Activated T-cell treated with anti-CD3 and anti-CD28 coated beads, Interleukin-2, amount 50 U/mL, for 72 hours (primary cell): ENCODE results near the gene GPC5. TPM values are rescaled to one million over a fixed set of nuclear protein-coding genes. Genes with fewer than 3 reads are reported as not detected.

Experiments used
- ATAC-seq, 2 donors: fragments of 150-1000 bp; cut with Tn5 transposase; replicated peaks in 1 of 2; 2 replicates each; pipeline ENCODE4 v1.10.0; 2021; ENCODE audit warnings: moderate library complexity in 2 of 2, mild to moderate bottlenecking in 1 of 2
- DNase-seq, 2 donors: peaks; one replicate each; pipeline ENCODE4 v3.0.0; 2021 to 2022; ENCODE audit warnings: mixed read lengths in 1 of 2
- H3K27ac Mint-ChIP-seq: one replicate; pipeline ENCODE4 v1.8.0; 2022; ENCODE audit warnings: mild to moderate bottlenecking, moderate library complexity, mixed read lengths
- H3K27me3 Mint-ChIP-seq: one replicate; pipeline ENCODE4 v1.8.0; 2022; ENCODE audit warnings: low read depth, mixed read lengths
- H3K36me3 Mint-ChIP-seq, 2 donors: one replicate each; pipeline ENCODE4 v1.8.0; 2022; ENCODE audit warnings: mixed read lengths in 2 of 2, mild to moderate bottlenecking in 1 of 2; ENCODE audit not compliant: insufficient read depth in 2 of 2
- H3K4me1 Mint-ChIP-seq: one replicate; pipeline ENCODE4 v1.8.0; 2022; ENCODE audit warnings: low read depth, mixed read lengths
- H3K4me3 Mint-ChIP-seq, 2 donors: one replicate each; pipeline ENCODE4 v1.8.0; 2022; ENCODE audit warnings: mild to moderate bottlenecking in 2 of 2, mixed read lengths in 2 of 2, moderate library complexity in 2 of 2
- H3K9me3 Mint-ChIP-seq, 2 donors: one replicate each; pipeline ENCODE4 v1.8.0; 2022; ENCODE audit warnings: mixed read lengths in 2 of 2
- total RNA-seq, 2 donors: library from RNA; stranded (reverse); gene quantifications; one replicate each; pipeline ENCODE4 v1.2.3, GENCODE V29; 2022

GPC5 gene
- total RNA-seq, 2 donors from 2014 or later: 0.14 TPM; not detected in 1

DNA sequence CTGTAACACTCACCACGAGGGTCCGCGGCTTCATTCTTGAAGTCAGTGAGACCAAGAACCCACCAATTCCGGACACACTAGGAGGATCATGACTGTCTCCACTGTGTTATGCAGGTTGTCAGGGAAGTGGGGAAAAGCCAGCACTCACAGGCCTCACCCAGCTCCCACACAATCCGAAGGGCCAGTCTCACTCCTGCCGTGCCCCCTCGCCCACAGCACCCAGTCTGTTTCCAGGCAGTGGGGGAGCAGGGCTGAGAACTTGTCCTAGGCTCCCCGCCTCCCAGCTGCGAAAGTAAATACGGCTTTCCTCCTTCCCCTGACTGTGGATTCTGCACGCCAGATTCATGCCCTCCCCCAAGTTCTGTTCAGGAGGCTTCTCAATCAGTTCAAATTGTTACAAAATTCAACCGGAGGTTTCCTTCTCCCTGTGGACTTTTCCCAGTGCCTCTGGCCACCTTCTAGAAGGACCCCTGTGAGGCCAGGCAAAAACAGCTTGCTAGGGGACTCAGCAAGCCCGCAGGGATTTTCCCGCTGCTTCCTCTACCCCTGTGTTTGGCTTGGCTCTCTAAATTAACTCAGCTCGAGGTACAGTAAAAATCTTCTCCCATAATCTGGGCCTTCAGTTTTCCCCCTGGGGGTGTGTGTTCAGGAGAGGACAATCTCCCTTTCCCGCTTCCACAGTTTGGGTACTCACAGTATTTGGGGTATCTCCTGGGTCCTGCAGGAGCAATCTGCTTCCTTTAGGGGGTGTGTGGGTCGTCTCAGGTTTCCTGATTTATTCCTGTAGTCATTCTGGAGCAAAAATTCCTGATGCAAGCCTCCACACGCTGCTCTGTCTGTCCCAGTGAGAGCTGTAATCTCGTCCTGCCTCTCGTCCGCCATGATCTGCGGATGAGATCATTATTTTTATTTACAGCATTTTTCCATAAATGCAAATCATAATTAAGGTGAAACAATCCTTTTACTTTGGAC is 899.8 kb downstream of the GPC5 start:
- Mint-ChIP-seq H3K36me3 (no peaks in the 10 kb centered on the region), H3K9me3 (peaks cover 7 to 10% of the 10 kb centered on the region in 2 donors), H3K4me1 (no peaks in the 10 kb centered on the region), H3K4me3 (no peak overlapping the region), H3K27me3 (no peaks in the 10 kb centered on the region), H3K27ac (no peak overlapping the region)
- ATAC-seq: no peak
- DNase-seq: no peak

DNA sequence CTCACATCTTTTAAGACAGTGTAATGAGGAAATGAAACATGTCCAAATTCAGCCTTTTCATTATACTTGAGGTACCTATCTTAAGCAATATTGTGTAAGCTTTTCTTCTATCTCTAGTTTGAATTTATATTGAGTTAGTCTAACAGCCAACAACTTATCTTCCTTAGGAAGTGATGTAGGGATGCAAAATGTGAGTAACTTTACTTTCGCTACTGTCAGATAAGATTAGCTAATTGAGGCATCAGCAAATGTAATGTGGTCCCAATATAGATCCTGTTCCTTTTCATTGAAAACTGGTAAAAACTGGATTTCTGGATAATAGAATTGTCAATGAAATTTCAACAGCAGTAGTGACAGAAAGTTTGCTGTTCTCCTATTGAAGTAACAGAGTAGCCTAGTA is 902.2 kb downstream of the GPC5 start:
- Mint-ChIP-seq H3K27me3 (no peaks in the 10 kb centered on the region), H3K4me1 (no peaks in the 10 kb centered on the region), H3K27ac (no peak overlapping the region), H3K4me3 (no peak overlapping the region), H3K36me3 (no peaks in the 10 kb centered on the region), H3K9me3 (peaks cover 2 to 4% of the 10 kb centered on the region in 2 donors)
- DNase-seq (no peak), ATAC-seq (no peak)

DNA sequence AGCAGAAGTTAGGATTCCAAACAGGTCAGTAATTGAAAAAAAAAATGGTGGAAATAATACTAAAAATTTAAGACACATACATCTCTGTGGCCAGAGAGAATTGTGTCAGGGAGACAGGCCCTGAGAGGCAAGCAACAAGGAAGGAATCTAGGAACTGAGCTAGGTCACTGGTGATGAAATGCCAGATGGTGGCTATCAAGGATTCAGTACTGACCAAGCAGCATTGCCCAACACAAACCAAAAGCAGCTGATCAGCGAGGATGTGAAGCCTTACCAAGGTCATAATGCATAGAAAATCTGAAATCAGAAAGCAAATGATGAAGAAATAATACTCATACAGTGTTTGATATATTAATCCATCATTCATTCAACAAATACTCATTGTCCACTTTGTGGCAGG is 905.0 kb downstream of the GPC5 start:
- H3K27ac Mint-ChIP-seq: no peak overlapping the region
- ATAC-seq (no peak), DNase-seq (no peak)
- H3K9me3 Mint-ChIP-seq: peaks cover 2 to 6% of the 10 kb centered on the region in 2 donors
- no peaks in the 10 kb centered on the region for H3K36me3 Mint-ChIP-seq
- no peaks in the 10 kb centered on the region for H3K4me1 Mint-ChIP-seq
- H3K27me3 Mint-ChIP-seq: no peaks in the 10 kb centered on the region
- H3K4me3 Mint-ChIP-seq: no peak overlapping the region

DNA sequence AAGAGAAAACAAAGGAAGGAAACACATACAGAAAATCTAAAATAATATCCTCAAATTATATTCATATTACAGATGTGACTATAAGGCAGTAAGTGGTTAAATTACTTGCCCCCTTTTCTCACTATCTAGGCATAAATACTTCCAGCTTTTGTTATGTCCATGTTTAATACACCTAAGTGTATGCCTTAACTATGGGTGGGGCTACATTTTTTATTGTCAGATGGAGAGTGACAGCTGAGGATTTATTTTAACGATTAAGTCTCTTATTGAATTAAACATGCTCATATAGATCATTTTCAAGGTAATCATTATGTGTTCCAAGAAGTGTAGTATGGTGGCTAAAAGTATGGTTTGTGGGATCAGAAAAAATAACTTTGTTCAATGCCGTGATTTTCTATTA is 909.3 kb downstream of the GPC5 start:
- Mint-ChIP-seq H3K9me3 (peaks cover 6 to 7% of the 10 kb centered on the region in 2 donors), H3K36me3 (no peaks in the 10 kb centered on the region), H3K27me3 (no peaks in the 10 kb centered on the region), H3K27ac (no peak overlapping the region), H3K4me1 (no peaks in the 10 kb centered on the region), H3K4me3 (no peak overlapping the region)
- no peak for ATAC-seq
- DNase-seq: no peak

DNA sequence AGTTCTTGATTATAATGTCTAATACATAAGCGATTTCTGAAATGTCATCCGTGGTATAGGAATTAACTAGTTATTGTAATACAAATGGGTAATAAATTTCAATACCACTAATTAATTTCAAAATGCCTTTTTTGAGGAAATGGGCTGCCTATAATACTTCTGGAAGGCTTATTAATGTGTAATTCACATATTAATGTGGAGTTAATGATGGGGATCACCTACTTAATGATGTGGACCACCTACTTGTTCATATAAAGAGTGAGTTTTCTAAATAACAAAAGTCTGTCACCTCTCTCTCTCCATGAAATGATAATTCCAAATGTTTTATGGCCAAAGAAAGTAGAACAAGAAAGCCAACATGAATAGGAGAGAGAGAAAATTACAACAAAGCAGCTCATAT is 914.4 kb downstream of the GPC5 start:
- ATAC-seq (no peak), DNase-seq (no peak)
- peaks cover 0 to 6% of the 10 kb centered on the region in 2 donors for H3K9me3 Mint-ChIP-seq
- no peaks in the 10 kb centered on the region for H3K27me3 Mint-ChIP-seq
- no peaks in the 10 kb centered on the region for H3K36me3 Mint-ChIP-seq
- H3K4me1 Mint-ChIP-seq: no peaks in the 10 kb centered on the region
- no peak overlapping the region for H3K4me3 Mint-ChIP-seq
- H3K27ac Mint-ChIP-seq: no peak overlapping the region

DNA sequence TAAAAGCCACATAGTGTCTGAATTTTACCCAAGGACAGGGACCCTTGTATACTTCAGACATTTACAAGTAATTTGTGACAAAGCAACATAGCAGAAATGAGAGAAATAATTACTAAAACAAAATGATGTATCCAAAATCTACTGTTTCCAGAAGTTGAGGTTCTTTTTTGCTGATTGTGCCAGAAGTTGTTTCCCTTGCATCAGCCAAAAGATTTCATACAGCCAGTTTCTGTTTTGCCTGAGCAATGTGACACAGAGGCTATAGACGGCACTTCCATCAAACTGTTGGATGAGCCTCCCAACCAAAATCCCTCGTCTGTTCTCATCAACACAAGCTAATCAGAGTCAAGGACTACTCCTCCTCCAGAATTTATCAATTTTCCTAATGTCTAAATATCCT is 915.0 kb downstream of the GPC5 start:
- no peaks in the 10 kb centered on the region for H3K4me1 Mint-ChIP-seq
- no peak for DNase-seq
- ATAC-seq: no peak
- H3K27me3 Mint-ChIP-seq: no peaks in the 10 kb centered on the region
- no peak overlapping the region for H3K4me3 Mint-ChIP-seq
- peaks cover 0 to 6% of the 10 kb centered on the region in 2 donors for H3K9me3 Mint-ChIP-seq
- H3K27ac Mint-ChIP-seq: no peak overlapping the region
- no peaks in the 10 kb centered on the region for H3K36me3 Mint-ChIP-seq

DNA sequence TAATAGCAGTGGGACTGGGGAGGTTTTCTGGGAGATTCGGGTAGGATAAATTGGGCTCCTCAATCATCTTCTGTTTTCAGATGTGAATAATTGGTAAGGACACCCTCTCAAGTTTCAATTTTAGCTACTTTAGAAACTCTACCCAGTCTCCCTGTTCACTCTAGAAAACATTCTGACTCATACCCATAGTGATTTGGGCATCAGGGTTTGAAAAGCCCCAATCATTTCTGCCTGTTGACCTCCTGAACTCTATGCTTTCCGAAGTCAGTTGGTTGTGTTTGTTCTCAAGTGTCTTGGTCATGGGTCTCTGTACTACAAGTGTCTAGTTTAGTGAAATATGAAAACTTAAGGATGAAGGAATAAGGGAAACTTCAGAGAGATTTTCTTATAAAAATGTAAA is 916.8 kb downstream of the GPC5 start:
- Mint-ChIP-seq H3K27me3 (no peaks in the 10 kb centered on the region), H3K4me1 (no peaks in the 10 kb centered on the region)
- ATAC-seq: no peak

DNA sequence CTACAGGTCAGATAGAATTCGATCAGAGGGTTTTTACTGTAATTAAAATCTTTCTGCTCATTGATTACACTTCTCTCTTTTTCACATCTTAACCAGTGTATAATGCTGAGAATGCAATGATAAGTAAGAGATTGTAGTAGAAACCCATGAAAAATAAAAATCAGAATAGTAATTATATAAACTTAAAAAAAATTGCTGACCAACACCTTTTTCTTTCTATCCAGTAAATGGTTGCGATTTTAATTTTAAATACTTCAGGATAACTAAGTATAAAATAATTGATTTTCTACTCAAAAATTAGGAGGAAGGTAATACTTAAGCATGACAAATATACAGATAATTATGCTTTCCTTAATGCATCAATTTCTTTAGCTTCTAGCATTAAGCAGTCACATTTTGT is 917.6 kb downstream of the GPC5 start:
- Mint-ChIP-seq H3K4me3 (no peak overlapping the region), H3K36me3 (no peaks in the 10 kb centered on the region), H3K27me3 (no peaks in the 10 kb centered on the region), H3K9me3 (peaks cover 3% of the 10 kb centered on the region in 2 donors), H3K27ac (no peak overlapping the region), H3K4me1 (no peaks in the 10 kb centered on the region)
- ATAC-seq (no peak), DNase-seq (no peak)

More for the DNA sequence above, 916.8 kb downstream of the GPC5 start:
- no peak overlapping the region for H3K4me3 Mint-ChIP-seq
- no peak overlapping the region for H3K27ac Mint-ChIP-seq
- H3K36me3 Mint-ChIP-seq: no peaks in the 10 kb centered on the region
- DNase-seq: no peak
- peaks cover 3% of the 10 kb centered on the region in 2 donors for H3K9me3 Mint-ChIP-seq

DNA sequence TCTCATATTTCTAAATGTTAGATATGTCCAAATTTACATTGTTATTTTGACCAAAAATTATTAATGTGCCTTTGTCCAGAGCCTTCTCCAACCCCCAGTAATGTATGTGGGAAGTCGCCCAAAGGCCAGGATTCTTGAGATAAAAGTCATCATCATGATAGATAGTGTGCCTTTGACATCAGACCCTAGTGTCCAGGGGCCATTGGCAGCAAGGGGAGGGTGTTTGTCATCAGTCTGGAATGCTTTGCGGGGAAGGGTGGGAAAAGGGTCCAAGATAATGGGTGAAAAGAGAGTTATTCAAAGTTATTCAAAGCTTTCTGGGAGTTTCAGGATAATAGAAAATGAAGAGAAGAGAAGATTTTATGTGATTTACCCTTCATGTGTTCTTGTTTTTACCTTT is 918.6 kb downstream of the GPC5 start:
- Mint-ChIP-seq H3K4me3 (no peak overlapping the region), H3K9me3 (peaks cover 0 to 3% of the 10 kb centered on the region in 2 donors), H3K4me1 (no peaks in the 10 kb centered on the region), H3K27ac (no peak overlapping the region), H3K36me3 (no peaks in the 10 kb centered on the region), H3K27me3 (no peaks in the 10 kb centered on the region)
- DNase-seq (no peak), ATAC-seq (no peak)

DNA sequence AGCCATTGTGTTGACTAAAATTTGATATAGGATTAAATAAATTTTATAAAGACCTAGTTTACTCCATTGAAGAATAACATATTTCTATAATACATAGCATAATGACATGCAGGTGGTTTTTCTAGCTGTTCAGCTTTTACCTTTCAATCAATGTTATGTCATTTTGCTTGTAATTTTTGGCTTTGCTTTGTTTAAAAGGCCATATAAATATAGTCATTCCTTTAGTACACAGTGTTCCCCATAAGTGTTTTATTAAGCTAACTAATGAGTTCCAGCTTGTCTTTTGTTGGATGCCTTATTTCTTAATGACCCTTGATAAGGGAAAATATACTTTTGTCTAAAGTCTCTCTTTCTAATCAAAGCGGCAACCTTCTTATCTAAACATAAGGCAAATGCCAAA is 921.9 kb downstream of the GPC5 start:
- Mint-ChIP-seq H3K9me3 (peaks cover 0 to 3% of the 10 kb centered on the region in 2 donors), H3K27ac (no peak overlapping the region), H3K27me3 (no peaks in the 10 kb centered on the region), H3K36me3 (no peaks in the 10 kb centered on the region), H3K4me1 (no peaks in the 10 kb centered on the region), H3K4me3 (no peak overlapping the region)
- no peak for ATAC-seq
- no peak for DNase-seq

DNA sequence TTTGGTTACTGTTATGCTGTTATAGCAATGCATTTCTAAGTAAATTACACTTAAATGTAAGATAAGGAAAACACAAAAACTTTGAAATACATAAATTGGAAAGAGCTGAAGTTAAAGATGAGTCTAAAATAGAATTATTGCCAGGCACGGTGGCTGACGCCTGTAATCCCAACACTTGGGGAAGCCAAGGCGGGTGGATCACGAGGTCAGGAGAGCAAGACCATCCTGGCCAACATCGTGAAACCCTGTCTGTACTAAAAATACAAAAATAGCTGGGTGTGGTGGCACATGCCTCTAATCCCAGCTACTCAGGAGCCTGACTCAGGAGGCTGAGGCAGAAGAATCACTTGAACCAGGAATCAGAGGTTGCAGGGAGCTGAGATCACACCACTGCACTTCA is 922.8 kb downstream of the GPC5 start:
- Mint-ChIP-seq H3K4me3 (no peak overlapping the region), H3K27me3 (no peaks in the 10 kb centered on the region), H3K27ac (no peak overlapping the region), H3K4me1 (no peaks in the 10 kb centered on the region), H3K36me3 (no peaks in the 10 kb centered on the region), H3K9me3 (peaks cover 0 to 3% of the 10 kb centered on the region in 2 donors)
- ATAC-seq (no peak), DNase-seq (no peak)

DNA sequence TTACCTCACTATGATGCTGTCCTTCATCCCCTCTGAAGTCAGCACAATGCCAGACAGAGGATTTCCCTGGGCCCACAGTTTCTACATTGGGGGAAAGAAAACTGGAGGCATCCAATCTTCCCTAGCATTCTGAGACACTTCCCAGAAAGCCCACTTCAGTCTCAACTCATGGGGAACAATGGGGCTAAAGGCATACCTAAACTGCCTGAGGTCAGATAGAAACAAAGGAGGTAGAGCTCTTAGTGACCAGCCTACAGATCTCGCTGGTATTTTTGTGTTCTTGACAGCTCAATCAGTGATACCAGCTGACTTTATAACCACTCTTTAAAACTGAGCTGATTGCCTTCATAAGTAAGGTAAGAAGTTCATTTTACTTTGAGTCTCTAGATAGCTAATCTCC is 947.2 kb downstream of the GPC5 start:
- no peak for DNase-seq
- Mint-ChIP-seq H3K27ac (no peak overlapping the region), H3K4me3 (no peak overlapping the region), H3K36me3 (no peaks in the 10 kb centered on the region), H3K9me3 (peaks cover 0 to 4% of the 10 kb centered on the region in 2 donors), H3K27me3 (no peaks in the 10 kb centered on the region), H3K4me1 (no peaks in the 10 kb centered on the region)
- no peak for ATAC-seq

DNA sequence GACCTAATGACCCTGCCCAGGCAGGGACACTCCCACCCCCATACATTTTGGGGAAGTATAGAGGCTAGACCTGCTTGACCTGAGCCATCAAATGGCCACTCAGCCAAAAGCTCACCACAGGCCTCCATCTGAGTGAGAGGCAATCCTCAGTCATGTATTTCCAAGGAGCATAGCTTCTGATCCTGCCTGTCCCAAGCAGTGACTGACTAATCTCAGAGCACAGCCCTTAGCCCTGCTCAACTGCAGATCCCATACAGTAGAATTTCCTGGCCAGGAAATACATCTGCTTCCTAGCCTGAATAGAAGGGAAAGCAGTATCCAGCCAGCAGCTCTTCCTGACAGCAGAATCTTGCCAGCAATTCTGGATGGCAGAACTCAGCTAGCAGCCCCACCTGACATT is 947.6 kb downstream of the GPC5 start:
- H3K4me1 Mint-ChIP-seq: no peaks in the 10 kb centered on the region
- peaks cover 0 to 4% of the 10 kb centered on the region in 2 donors for H3K9me3 Mint-ChIP-seq
- H3K4me3 Mint-ChIP-seq: no peak overlapping the region
- H3K36me3 Mint-ChIP-seq: no peaks in the 10 kb centered on the region
- DNase-seq (no peak), ATAC-seq (no peak)
- H3K27ac Mint-ChIP-seq: no peak overlapping the region
- H3K27me3 Mint-ChIP-seq: no peaks in the 10 kb centered on the region

DNA sequence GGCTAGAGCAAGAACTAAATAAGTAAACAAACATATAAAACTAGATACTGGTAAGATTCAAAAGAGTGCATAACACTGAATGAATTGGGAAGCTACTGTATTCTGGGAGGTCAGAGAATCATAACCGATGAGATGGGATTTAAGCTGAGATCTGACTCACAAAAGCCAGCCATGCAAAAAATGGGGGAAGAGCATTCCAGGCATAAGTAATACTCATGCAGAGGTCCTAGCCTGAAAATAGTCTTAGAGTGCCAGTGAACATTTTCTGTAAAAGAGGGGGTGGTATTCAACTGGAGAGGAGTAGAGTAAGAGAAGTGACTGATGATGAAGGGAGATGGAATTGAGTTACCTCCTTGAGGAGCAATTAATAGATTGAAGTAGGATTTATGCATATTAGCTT is 956.2 kb downstream of the GPC5 start:
- no peaks in the 10 kb centered on the region for H3K27me3 Mint-ChIP-seq
- H3K4me1 Mint-ChIP-seq: no peaks in the 10 kb centered on the region
- no peaks in the 10 kb centered on the region for H3K36me3 Mint-ChIP-seq
- H3K4me3 Mint-ChIP-seq: no peak overlapping the region
- ATAC-seq: no peak
- no peak overlapping the region for H3K27ac Mint-ChIP-seq
- H3K9me3 Mint-ChIP-seq: peaks cover 11 to 13% of the 10 kb centered on the region in 2 donors
- DNase-seq: no peak
